Body of pancreas (tissue), 4 donors: ENCODE measurements around the gene TLK2.

Experiments used
- CTCF ChIP-seq, 7 experiments: fragments of 450-650 bp in 4 of 7; fragments of 200-600 bp in 3 of 7; sonication (generic) in 3 of 7; IDR thresholded peaks; one replicate each; pipeline ENCODE4 v1.5.1; 2016 to 2019; ENCODE audit warnings: antibody characterized with exemption in 7 of 7
- POLR2A ChIP-seq, 3 donors: fragments of 450-650 bp; IDR thresholded peaks; one replicate each; pipeline ENCODE4 v1.6.1; 2016; ENCODE audit warnings: antibody characterized with exemption in 3 of 3, mild to moderate bottlenecking in 2 of 3

GRCh38 chr17:62581764-62582163, 103.1 kb downstream of the TLK2 start:
- TF ChIP-seq CTCF (IDR thresholded peaks at IDR 0.05) = no peak
- TF ChIP-seq POLR2A (IDR thresholded peaks at IDR 0.05) = no peak
